Naive thymus-derived CD4-positive, alpha-beta T cell (primary cell): ENCODE results near the gene TDRD12. TPM values are rescaled to one million over a fixed set of nuclear protein-coding genes. Genes with fewer than 3 reads are reported as not detected.
A peak's percentile ranks its signal among the peaks of the same experiment; 100 is the strongest.

Experiments used
- ATAC-seq: fragments of 150-1000 bp; cut with Tn5 transposase; 2 replicates; pipeline ENCODE4 v1.10.0; 2021; ENCODE audit warnings: mild to moderate bottlenecking, moderate library complexity
- CTCF ChIA-PET: fragments of 350-600 bp; sonication (Branson Sonifier 250); formaldehyde crosslinking; loops from one replicate; lab custom pipeline; 2021; ENCODE audit warnings: antibody characterized with exemption; lab: Charles Lee
- POLR2A ChIA-PET: fragments of 350-600 bp; sonication (Branson Sonifier 250); formaldehyde crosslinking; loops from one replicate; lab custom pipeline; 2021; ENCODE audit warnings: antibody characterized with exemption, inconsistent platforms; lab: Charles Lee
- DNase-seq, 9 donors: peaks; one replicate each; pipeline versions ENCODE4 v3.0.0 to v3.0.0-alpha.2; 2020 to 2022; ENCODE audit warnings: mixed read lengths in 1 of 9
- H3K27ac ChIP-seq: one replicate; pipeline ENCODE4 v1.7.0; 2013; ENCODE audit warnings: mild to moderate bottlenecking, low read depth, low read length, moderate library complexity
- H3K27me3 ChIP-seq, 2 donors: one replicate each; pipeline ENCODE4 v1.7.0; 2013; ENCODE audit warnings: low read length in 2 of 2, mild to moderate bottlenecking in 2 of 2, moderate library complexity in 2 of 2; ENCODE audit not compliant: control insufficient read depth in 2 of 2, insufficient read depth in 2 of 2
- H3K36me3 ChIP-seq, 3 experiments: 1 replicate in 2 of 3; 2 replicates in 1 of 3; pipeline ENCODE4 v1.7.0; 2013; ENCODE audit warnings: low read length in 3 of 3, mild to moderate bottlenecking in 3 of 3, moderate library complexity in 1 of 3; ENCODE audit not compliant: insufficient read depth in 3 of 3, control insufficient read depth in 2 of 3
- H3K4me1 ChIP-seq, 2 donors: one replicate each; pipeline ENCODE4 v1.7.0; 2013; ENCODE audit warnings: low read length in 2 of 2, mild to moderate bottlenecking in 2 of 2, moderate library complexity in 1 of 2; ENCODE audit not compliant: control insufficient read depth in 2 of 2, insufficient read depth in 2 of 2
- H3K4me3 ChIP-seq: 2 replicates; pipeline ENCODE4 v1.7.0; 2013; ENCODE audit warnings: mild to moderate bottlenecking, low read length
- H3K9me3 ChIP-seq, 3 experiments: 1 replicate in 2 of 3; 2 replicates in 1 of 3; pipeline ENCODE4 v1.7.0; 2013; ENCODE audit warnings: low read length in 3 of 3; ENCODE audit not compliant: control insufficient read depth in 2 of 3
- H3K27ac Mint-ChIP-seq, 9 donors: one replicate each; pipeline ENCODE4 v1.8.0; 2020 to 2022; ENCODE audit warnings: mixed read lengths in 9 of 9, mild to moderate bottlenecking in 8 of 9, moderate library complexity in 5 of 9, inconsistent platforms in 2 of 9
- H3K27me3 Mint-ChIP-seq, 5 donors: one replicate each; pipeline ENCODE4 v1.8.0; 2021 to 2022; ENCODE audit warnings: mixed read lengths in 5 of 5, mild to moderate bottlenecking in 1 of 5
- H3K36me3 Mint-ChIP-seq, 5 donors: one replicate each; pipeline ENCODE4 v1.8.0; 2020 to 2022; ENCODE audit warnings: mixed read lengths in 5 of 5, mild to moderate bottlenecking in 3 of 5, inconsistent platforms in 1 of 5
- H3K4me1 Mint-ChIP-seq, 7 donors: one replicate each; pipeline ENCODE4 v1.8.0; 2020 to 2022; ENCODE audit warnings: mixed read lengths in 7 of 7, mild to moderate bottlenecking in 3 of 7, inconsistent platforms in 1 of 7
- H3K4me3 Mint-ChIP-seq, 10 donors: one replicate each; pipeline ENCODE4 v1.8.0; 2020 to 2022; ENCODE audit warnings: mild to moderate bottlenecking in 10 of 10, mixed read lengths in 10 of 10, moderate library complexity in 6 of 10, inconsistent platforms in 2 of 10
- H3K9me3 Mint-ChIP-seq, 11 donors: one replicate each; pipeline ENCODE4 v1.8.0; 2020 to 2022; ENCODE audit warnings: mixed read lengths in 11 of 11, mild to moderate bottlenecking in 4 of 11, inconsistent platforms in 1 of 11, moderate library complexity in 1 of 11
- intact Hi-C, 2 donors: fragments of 100-400 bp; cut with micrococcal nuclease; formaldehyde crosslinking; loops; one replicate each; pipeline ENCODE4 v1.15.1; 2023
- polyA plus RNA-seq, 2 donors: library from polyadenylated mRNA; unstranded; fragments of 300-500 nt; fragmentation: Illumina TruSeq; gene quantifications; one replicate each; pipeline ENCODE4 v1.2.3, GENCODE V29; 2021
- total RNA-seq, 6 experiments: library from RNA in 5 of 6; stranded (reverse) in 5 of 6; gene quantifications; 1 replicate in 5 of 6; 2 replicates in 1 of 6; pipeline ENCODE4 v1.2.3 and lab custom pipeline; 2021 to 2026

Gene TDRD12
- total and polyA plus RNA-seq, 7 experiments from 2014 or later, result 0.17 to 3.6 (median 0.67) TPM; not detected in 1

DNA sequence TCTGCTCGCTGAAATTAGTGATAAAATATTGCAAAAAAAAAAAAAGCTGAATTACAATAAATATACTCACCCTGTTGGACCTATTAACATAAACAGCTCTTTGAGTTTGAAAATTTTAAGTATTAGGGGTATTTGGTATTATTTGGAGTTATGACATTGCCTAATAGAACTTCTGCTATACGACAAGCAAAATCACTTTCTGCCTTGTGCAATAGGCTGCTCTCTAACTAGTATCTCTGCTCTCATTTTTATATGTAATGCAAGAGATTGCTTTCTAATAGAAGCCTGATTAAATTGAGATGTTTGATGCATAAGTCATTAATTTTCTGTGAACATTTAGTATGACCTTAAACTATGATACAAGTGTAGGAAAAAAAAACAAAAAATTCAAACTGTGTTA, 38.6 kb upstream of the TDRD12 start:
- Histone ChIP-seq H3K4me3 (no peak overlapping the region), H3K27ac (no peak overlapping the region), H3K27me3 (no peaks in the 10 kb centered on the region), H3K9me3 (no peaks in the 10 kb centered on the region), H3K4me1 (peaks cover 0 to 5% of the 10 kb centered on the region in 2 donors), H3K36me3 (no peaks in the 10 kb centered on the region)
- H3K9me3 Mint-ChIP-seq, result no peaks in the 10 kb centered on the region
- peaks cover 0 to 7% (median 6%) of the 10 kb centered on the region in 7 donors for H3K4me1 Mint-ChIP-seq
- H3K27me3 Mint-ChIP-seq, result peaks cover 6 to 47% (median 8%) of the 10 kb centered on the region in 5 donors
- ChIA-PET POLR2A (interaction anchor here (0.6 to 1.1 kb wide), 2 partner anchors 10 to 1492 kb away, joined by 3 to 6 read pairs; partner anchors contain the start of gene NUDT19), CTCF (no interaction called here)
- no peak overlapping the region for H3K27ac Mint-ChIP-seq
- H3K4me3 Mint-ChIP-seq, result no peak overlapping the region
- no peak for ATAC-seq
- DNase-seq, result no peak
- no peaks in the 10 kb centered on the region for H3K36me3 Mint-ChIP-seq
- intact Hi-C loops, result no loop called here

GRCh38 chr19:32682317-32682716, 37.2 kb upstream of the TDRD12 start:
- intact Hi-C loops, result no loop called here
- Mint-ChIP-seq H3K27ac (no peak overlapping the region), H3K9me3 (no peaks in the 10 kb centered on the region), H3K27me3 (peaks cover 4 to 41% (median 5%) of the 10 kb centered on the region in 5 donors), H3K4me1 (peaks cover 0 to 4% (median 3%) of the 10 kb centered on the region in 7 donors), H3K4me3 (no peak overlapping the region), H3K36me3 (peaks cover 0 to 5% (median 0%) of the 10 kb centered on the region in 5 donors)
- no peak for DNase-seq
- no peak for ATAC-seq
- Histone ChIP-seq H3K36me3 (no peaks in the 10 kb centered on the region), H3K4me1 (no peaks in the 10 kb centered on the region), H3K4me3 (no peak overlapping the region), H3K9me3 (no peaks in the 10 kb centered on the region), H3K27me3 (no peaks in the 10 kb centered on the region), H3K27ac (no peak overlapping the region)
- ChIA-PET POLR2A (interaction anchor here (0.5 kb wide), 1 partner anchor 80 kb away, joined by 3 read pairs; no protein-coding TSS in a partner anchor), CTCF (no interaction called here)

GRCh38 chr19:32686847-32687475, 32.6 kb upstream of the TDRD12 start:
- Histone ChIP-seq H3K27ac (no peak overlapping the region), H3K27me3 (no peaks in the 10 kb centered on the region), H3K9me3 (no peaks in the 10 kb centered on the region), H3K4me1 (peaks cover 8 to 10% of the 10 kb centered on the region in 2 donors), H3K36me3 (no peaks in the 10 kb centered on the region), H3K4me3 (no peak overlapping the region)
- H3K36me3 Mint-ChIP-seq, result peaks cover 0 to 5% (median 0%) of the 10 kb centered on the region in 5 donors
- no peak for ATAC-seq
- ChIA-PET POLR2A (no interaction called here), CTCF (no interaction called here)
- peaks cover 0 to 8% (median 0%) of the 10 kb centered on the region in 5 donors for H3K27me3 Mint-ChIP-seq
- H3K4me3 Mint-ChIP-seq, result no peak overlapping the region
- no peaks in the 10 kb centered on the region for H3K9me3 Mint-ChIP-seq
- DNase-seq, result no peak
- H3K4me1 Mint-ChIP-seq, result peaks cover 8 to 18% (median 10%) of the 10 kb centered on the region in 7 donors
- intact Hi-C loops, result no loop called here
- no peak overlapping the region for H3K27ac Mint-ChIP-seq

DNA sequence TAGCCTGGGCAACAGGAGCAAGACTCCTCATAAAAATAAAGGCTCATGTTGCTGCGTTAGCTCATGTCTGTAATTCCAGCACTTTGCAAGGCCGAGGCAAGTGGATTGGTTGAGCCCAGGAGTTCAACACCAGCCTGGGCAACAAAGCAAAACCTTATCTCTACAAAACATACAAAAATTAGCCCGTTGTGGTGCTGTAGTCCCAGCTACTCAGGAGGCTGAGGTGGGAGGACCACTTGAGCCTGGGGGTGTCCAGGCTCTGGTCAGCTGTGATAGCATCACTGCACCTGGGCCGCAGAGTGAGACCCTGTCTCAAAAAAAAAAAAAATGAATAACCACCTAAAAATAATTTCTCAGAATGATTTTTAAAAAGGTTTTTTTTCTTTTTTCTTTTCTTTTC, 31.9 kb upstream of the TDRD12 start:
- intact Hi-C loops, result no loop called here
- Mint-ChIP-seq H3K36me3 (peaks cover 0 to 5% (median 0%) of the 10 kb centered on the region in 5 donors), H3K27ac (no peak overlapping the region), H3K9me3 (no peaks in the 10 kb centered on the region), H3K4me3 (no peak overlapping the region), H3K4me1 (peaks cover 9 to 18% (median 11%) of the 10 kb centered on the region in 7 donors), H3K27me3 (peaks cover 0 to 3% (median 0%) of the 10 kb centered on the region in 5 donors)
- peaks cover 8 to 11% of the 10 kb centered on the region in 2 donors for H3K4me1 ChIP-seq
- no peaks in the 10 kb centered on the region for H3K36me3 ChIP-seq
- no peaks in the 10 kb centered on the region for H3K27me3 ChIP-seq
- no peak for DNase-seq
- H3K9me3 ChIP-seq, result no peaks in the 10 kb centered on the region
- ChIA-PET POLR2A (no interaction called here), CTCF (no interaction called here)
- no peak overlapping the region for H3K4me3 ChIP-seq
- H3K27ac ChIP-seq, result no peak overlapping the region
- no peak for ATAC-seq

GRCh38 chr19:32688311-32688710, 31.3 kb upstream of the TDRD12 start:
- Mint-ChIP-seq H3K36me3 (peaks cover 0 to 7% (median 2%) of the 10 kb centered on the region in 5 donors), H3K27ac (no peak overlapping the region), H3K4me1 (peaks cover 16 to 24% (median 17%) of the 10 kb centered on the region in 7 donors), H3K9me3 (peaks cover 0 to 3% (median 0%) of the 10 kb centered on the region in 11 donors), H3K4me3 (peak overlapping the region in 1 of 10 donors; percentile 6), H3K27me3 (peaks cover 0 to 3% (median 0%) of the 10 kb centered on the region in 5 donors)
- POLR2A ChIA-PET, result interaction anchor here (1.4 kb wide), 1 partner anchor 13 kb away, joined by 3 read pairs; the partner anchor contains the start of gene RGS9BP
- no peaks in the 10 kb centered on the region for H3K9me3 ChIP-seq
- H3K4me1 ChIP-seq, result peaks cover 14 to 17% of the 10 kb centered on the region in 2 donors
- intact Hi-C loops, result no loop called here
- CTCF ChIA-PET, result no interaction called here
- no peak overlapping the region for H3K27ac ChIP-seq
- ATAC-seq (no peak), DNase-seq (no peak)
- no peaks in the 10 kb centered on the region for H3K27me3 ChIP-seq
- H3K36me3 ChIP-seq, result no peaks in the 10 kb centered on the region
- no peak overlapping the region for H3K4me3 ChIP-seq

DNA sequence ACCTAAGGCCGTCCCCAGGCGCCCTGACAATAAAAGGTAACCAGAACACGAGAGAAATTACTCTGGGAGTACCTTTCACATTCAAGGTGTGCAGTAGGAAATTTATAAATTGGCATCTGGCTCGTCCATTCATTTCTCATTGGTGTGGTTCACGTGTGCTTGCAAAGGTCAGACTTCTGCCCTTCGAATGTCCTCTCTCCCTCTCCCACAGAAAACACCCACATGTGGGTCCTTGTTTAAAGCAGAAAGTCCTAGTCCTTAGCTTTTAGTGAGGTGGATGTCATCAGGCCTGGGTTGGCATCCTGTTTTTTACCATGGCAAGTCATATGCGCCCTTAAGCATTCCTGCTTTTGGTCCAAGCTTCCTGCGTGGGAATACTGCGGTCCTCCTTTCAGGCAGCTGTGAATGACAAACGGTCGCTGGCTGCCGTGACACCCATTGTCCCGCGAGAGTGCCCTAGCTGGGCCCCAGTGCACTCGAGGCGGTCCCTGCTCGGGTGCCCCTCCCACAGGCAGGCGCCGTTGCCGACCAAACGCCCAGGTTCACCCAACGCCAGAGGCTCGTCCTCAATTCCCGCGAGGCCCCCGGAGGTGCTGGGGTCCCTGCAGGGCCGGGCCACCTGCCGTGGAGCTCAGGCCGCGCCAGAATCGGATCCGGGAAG, 28.1 kb upstream of the TDRD12 start, which contains the start of gene NUDT19:
Gene NUDT19 (plus strand): TSS at position 531 of the 661 bp plus-strand sequence. CDS start 140 bp downstream, outside the sequence.
- ChIA-PET CTCF (interaction anchor here (0.7 to 1.2 kb wide), 2 partner anchors 16 to 91 kb away, joined by 3 to 4 read pairs; partner anchors contain the start of genes ANKRD27 and RGS9BP), POLR2A (interaction anchor here (0.7 to 1.8 kb wide), 10 partner anchors 10 to 282 kb away, joined by 3 to 15 read pairs (median 4); partner anchors contain the start of genes ANKRD27, CEP89, FAAP24 and PDCD5)
- Histone ChIP-seq H3K36me3 (peaks cover 0 to 5% (median 0%) of the 10 kb centered on the region in 3 experiments), H3K9me3 (no peaks in the 10 kb centered on the region), H3K27me3 (no peaks in the 10 kb centered on the region), H3K27ac (peak within 1 kb of the TSS; percentile 68), H3K4me1 (peaks cover 20 to 24% of the 10 kb centered on the region in 2 donors), H3K4me3 (peak within 1 kb of the TSS; percentile 50)
- peaks cover 5 to 31% (median 14%) of the 10 kb centered on the region in 5 donors for H3K36me3 Mint-ChIP-seq
- H3K9me3 Mint-ChIP-seq, result peaks cover 0 to 4% (median 0%) of the 10 kb centered on the region in 11 donors
- H3K4me3 Mint-ChIP-seq, result peak within 1 kb of the TSS; percentile 83 to 97 (median 92)
- peak within 1 kb of the TSS; percentile 37 to 93 (median 85) for H3K27ac Mint-ChIP-seq
- no peaks in the 10 kb centered on the region for H3K27me3 Mint-ChIP-seq
- intact Hi-C loops, result loop anchor here (1.0 to 5.0 kb wide), 10 partner anchors 16 to 486 kb away; partner anchors contain the start of genes ANKRD27 (in 2 of the 2), RGS9BP (in 2 of the 2), FAAP24 (in 1 of the 2) and GPATCH1 (in 1 of the 2)
- ATAC-seq (peak; percentile 87), DNase-seq (peak; percentile 50 to 82 (median 62))
- H3K4me1 Mint-ChIP-seq, result peaks cover 35 to 52% (median 47%) of the 10 kb centered on the region in 7 donors
